ENCODE measurements around the gene EFCAB11.

DNA sequence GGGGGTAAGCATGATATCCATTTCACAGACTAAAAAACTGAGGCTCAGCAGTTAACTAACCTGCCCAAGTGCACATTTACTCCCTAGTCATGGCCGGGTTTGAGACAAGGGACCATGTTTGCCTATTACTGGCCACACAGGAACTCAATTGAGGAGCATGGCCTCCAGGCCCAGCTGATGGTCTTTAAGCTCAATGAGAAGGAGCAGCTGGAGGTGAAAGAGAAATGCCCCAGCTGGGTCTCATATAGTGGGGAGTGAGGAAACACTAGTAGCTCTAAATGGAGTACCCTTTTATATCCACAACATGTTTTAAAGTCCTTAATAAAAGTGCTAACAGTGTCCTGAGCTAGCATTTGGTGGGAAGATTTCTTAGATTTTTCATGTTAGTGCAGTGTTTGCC, 2.8 kb upstream of the EFCAB11 start:
- TF ChIP-seq, protein P1, sequence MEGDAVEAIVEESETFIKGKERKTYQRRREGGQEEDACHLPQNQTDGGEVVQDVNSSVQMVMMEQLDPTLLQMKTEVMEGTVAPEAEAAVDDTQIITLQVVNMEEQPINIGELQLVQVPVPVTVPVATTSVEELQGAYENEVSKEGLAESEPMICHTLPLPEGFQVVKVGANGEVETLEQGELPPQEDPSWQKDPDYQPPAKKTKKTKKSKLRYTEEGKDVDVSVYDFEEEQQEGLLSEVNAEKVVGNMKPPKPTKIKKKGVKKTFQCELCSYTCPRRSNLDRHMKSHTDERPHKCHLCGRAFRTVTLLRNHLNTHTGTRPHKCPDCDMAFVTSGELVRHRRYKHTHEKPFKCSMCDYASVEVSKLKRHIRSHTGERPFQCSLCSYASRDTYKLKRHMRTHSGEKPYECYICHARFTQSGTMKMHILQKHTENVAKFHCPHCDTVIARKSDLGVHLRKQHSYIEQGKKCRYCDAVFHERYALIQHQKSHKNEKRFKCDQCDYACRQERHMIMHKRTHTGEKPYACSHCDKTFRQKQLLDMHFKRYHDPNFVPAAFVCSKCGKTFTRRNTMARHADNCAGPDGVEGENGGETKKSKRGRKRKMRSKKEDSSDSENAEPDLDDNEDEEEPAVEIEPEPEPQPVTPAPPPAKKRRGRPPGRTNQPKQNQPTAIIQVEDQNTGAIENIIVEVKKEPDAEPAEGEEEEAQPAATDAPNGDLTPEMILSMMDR (IDR thresholded peaks at IDR 0.05; ENCODE audit: low read depth, low read length) = no peak
- TF ChIP-seq, protein P2, sequence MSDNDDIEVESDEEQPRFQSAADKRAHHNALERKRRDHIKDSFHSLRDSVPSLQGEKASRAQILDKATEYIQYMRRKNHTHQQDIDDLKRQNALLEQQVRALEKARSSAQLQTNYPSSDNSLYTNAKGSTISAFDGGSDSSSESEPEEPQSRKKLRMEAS (IDR thresholded peaks at IDR 0.05; ENCODE audit: low read depth, low read length) = no peak
- no peak for TF ChIP-seq POLR2A (IDR thresholded peaks at IDR 0.05; ENCODE audit: extremely low read depth, insufficient read length)
